ENCODE results near the gene BLOC1S5.
"Not testable (repeated sequence)": the region's sequence is repeated elsewhere in the genome, so short reads cannot be mapped to it uniquely, and the experiment has no call there.

Gene BLOC1S5

DNA sequence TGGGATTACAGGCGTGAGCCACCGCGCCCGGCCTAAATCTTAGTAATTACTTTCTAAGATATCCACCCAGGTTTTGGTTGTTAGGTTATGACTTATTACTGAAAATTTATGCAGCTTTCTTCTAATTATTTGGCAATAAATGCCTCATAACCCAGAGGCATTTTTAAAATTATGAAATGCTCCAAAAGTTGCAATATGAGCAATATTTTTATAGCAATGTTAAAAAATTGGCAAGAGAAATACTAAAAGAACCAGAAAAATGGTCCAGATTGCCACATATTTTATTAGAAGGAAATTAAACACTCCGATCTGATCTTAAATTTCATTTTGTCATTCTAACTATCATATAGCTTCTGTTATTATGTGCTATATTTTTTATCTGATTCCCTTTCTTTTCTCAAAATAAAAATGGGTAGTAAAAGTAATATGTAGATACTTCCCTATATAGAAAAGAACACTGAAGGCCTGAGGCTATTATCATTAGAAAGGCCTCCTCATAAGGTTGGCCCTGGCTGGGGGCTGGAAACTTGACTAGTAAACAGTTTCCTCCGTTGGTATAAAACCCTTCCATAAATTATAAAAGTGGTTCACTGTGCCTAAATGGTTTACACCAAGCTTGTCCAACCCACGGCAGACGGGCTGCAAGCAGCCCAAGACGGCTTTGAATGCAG, 22.1 kb downstream of the BLOC1S5 start:
- DNase-seq (ENCODE audit: low spot score), result no peak

GRCh38 chr6:8034107-8034506, 30.1 kb downstream of the BLOC1S5 start:
- DNase-seq (ENCODE audit: low spot score), result not testable (repeated sequence)

- no peak for DNase-seq (ENCODE audit: low spot score)
Measured at GRCh38 chr6:8030920-8031319, 33.3 kb downstream of the BLOC1S5 start.

- no peak for DNase-seq (ENCODE audit: low spot score)
Measured at GRCh38 chr6:8029243-8029870, 34.8 kb downstream of the BLOC1S5 start.

GRCh38 chr6:8027965-8028651, 36.1 kb downstream of the BLOC1S5 start:
- peak; percentile 23 for DNase-seq (ENCODE audit: low spot score)

DNA sequence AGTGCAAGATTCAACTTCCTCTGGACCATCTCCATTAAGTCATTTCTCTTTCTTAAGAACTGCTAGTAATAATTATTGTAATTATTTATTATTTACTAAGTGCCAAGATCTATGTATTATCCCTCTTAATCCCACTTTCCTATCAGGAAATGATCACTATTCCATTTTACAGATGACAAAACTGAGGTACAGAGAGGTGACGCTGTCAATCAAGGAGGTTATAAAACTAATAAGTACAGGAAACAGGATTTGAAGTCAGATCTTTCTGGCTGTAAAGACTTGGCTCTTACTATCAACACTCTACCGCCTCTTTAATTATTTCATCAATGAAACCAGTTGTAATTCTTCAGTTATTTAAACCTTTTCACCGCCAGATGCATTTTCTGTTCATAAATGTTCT, 37.4 kb downstream of the BLOC1S5 start:
- DNase-seq (ENCODE audit: low spot score), result no peak

DNA sequence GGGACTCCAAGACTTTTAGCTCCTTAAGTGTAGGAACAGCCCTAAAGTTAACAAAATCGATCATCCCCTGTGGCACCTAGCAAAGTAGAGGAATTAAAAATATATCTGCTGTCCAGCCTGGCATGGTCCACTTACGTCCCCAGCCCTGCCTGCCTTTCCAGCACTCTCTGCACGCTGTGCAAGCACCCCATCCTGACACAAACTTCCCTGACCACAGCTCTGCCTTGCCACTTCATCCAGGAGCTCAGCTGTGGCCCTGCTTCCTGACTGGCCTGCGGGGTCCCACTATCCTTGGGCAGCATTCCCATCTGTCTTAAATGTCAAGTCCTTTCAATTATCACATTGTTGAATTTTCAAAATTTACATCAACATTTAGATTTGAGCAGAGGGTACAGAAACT, 39.0 kb downstream of the BLOC1S5 start:
- no peak for DNase-seq (ENCODE audit: low spot score)

GRCh38 chr6:8023638-8024037, 40.6 kb downstream of the BLOC1S5 start:
- no peak for DNase-seq (ENCODE audit: low spot score)

DNA sequence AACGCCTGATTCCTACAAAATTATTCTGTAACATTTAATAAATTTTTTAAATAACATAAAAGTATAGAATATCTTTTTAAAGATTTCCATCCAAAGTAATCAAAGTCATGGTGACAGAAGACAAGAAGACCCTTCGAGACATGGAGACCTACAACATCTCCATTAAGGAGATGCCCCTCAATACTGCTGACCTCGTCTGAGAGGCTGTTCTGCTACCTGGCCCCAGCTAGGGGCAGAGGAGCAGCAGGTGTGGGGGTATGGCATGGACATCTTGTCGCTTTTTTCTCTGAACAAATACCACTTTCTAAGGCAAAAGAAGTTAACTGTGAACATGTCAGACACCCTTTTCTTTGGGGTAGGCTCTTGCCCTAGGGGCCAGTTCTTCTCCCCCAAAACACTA, 44.1 kb downstream of the BLOC1S5 start:
- DNase-seq (ENCODE audit: low spot score), result no peak

- DNase-seq (ENCODE audit: low spot score), result no peak
Measured at GRCh38 chr6:8017705-8018104, 46.5 kb downstream of the BLOC1S5 start.

DNA sequence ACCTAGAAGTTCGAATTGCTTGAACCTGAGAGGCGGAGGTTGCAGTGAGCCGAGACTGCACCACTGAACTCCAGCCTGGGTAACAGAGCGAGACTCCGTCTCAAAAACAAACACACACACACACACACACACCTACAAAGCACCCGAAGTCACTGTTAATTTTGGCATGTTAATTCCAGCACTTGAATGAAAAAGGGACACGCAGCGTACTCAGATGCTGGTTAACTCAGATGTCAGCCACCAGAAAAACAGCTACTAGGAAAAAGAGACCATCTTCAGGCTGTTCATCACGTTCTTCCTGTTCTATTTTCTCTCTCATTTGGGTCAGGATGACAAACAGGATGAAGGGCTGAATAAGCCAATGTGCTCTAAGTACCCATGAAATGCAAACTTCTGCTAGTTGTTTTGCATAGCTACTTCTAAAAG, 46.9 kb downstream of the BLOC1S5 start:
- DNase-seq (ENCODE audit: low spot score), result peak; percentile 42

GRCh38 chr6:8014947-8015346, 49.2 kb downstream of the BLOC1S5 start:
- no peak for DNase-seq (ENCODE audit: low spot score)

- no peak for DNase-seq (ENCODE audit: low spot score)
Measured at GRCh38 chr6:8013763-8014162, 50.4 kb downstream of the BLOC1S5 start.

GRCh38 chr6:8006208-8006607, 58.0 kb downstream of the BLOC1S5 start:
- peak; percentile 53 for DNase-seq (ENCODE audit: low spot score)

DNA sequence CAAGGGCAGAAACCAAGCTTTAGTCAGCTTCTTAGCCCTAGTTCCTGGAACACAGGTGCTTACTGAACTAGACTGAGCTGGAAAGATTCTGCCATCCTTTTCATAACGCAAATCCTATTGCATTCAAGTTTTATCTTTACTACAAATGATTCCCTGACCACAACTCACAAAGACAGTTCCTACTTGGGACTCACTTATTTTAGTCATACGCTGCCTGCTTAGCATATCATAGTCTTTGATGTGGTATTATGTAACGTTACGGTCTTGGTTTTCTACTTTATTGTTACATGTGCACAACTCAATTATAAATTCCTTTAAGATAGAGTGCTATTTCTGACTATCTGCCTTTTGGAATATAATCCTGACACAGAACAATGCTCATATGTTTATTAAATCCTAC, 59.1 kb downstream of the BLOC1S5 start:
- no peak for DNase-seq (ENCODE audit: low spot score)

GRCh38 chr6:8000636-8001035, 63.6 kb downstream of the BLOC1S5 start:
- no peak for DNase-seq (ENCODE audit: low spot score)

- DNase-seq (ENCODE audit: low spot score), result no peak
Measured at GRCh38 chr6:8000188-8000596, 64.0 kb downstream of the BLOC1S5 start.

DNA sequence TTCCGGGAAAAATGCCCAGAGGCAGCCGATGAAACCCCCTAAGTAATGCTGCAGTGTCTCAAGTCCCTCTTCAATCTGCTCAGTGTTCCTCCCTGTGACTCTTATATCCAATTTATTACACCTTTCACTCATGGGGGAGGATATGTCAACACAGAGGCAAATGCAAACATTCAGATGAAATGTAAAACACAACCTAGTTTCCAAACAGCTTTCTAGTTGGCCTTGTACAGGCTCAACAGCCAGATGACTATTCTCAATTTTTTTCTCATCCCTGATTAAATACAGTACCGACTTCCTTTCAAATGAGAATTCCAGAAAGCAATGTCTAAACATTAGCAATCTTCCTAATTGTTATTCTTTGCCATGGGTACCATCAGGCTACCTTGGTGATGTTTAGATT, 65.0 kb downstream of the BLOC1S5 start:
- no peak for DNase-seq (ENCODE audit: low spot score)

DNA sequence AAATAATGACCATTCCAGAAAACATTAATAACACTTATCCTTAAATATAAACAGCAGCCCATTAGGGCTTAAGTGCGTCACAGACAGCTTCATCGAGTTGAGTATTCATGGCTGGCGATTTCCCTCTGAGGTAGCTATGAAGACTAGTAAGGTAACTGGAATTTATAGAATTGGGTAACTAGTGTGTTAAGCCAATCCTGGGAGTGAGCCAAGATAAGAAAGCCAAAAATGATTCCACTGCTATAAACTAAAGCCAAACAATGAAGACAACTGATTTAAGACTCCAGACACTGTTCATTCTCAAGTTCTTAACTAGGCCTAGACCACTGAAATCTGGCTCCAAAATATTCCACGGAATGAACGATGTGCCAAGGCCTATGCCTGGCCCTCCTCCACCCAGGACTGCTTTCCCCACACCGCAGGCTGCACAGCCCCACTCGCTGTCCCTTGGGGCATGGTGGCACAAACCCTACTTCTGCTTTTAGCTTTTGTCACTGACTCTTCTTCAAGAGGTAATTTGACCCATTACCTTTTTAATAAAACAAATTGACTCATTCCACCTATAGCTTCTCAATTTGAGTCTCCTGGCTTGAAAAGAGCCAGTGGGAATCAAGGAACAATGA, 66.0 kb downstream of the BLOC1S5 start:
- no peak for DNase-seq (ENCODE audit: low spot score)

DNA sequence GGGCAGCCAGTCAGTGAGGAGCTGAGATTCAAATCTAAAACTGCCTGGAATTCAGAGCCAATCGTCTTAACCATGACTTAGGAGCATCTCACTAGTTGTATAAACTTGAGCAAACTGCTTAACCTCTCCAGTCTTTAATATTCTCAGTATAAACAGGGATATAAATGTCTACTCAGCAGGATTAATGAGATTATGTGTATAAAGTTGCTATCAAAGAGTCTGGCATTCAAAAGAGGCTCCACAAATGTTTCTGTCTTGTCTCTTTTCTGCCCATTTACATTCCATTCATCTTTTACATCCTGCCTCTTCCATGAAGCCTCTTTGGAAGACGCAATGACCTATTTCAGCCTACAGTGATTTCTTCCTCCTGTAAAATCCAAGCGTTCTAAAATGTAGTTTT, 66.9 kb downstream of the BLOC1S5 start:
- no peak for DNase-seq (ENCODE audit: low spot score)

- DNase-seq (ENCODE audit: low spot score), result peak; percentile 52
Measured at GRCh38 chr6:7996538-7997111, 67.6 kb downstream of the BLOC1S5 start.

- no peak for DNase-seq (ENCODE audit: low spot score)
Measured at GRCh38 chr6:7993952-7994351, 70.2 kb downstream of the BLOC1S5 start.

DNA sequence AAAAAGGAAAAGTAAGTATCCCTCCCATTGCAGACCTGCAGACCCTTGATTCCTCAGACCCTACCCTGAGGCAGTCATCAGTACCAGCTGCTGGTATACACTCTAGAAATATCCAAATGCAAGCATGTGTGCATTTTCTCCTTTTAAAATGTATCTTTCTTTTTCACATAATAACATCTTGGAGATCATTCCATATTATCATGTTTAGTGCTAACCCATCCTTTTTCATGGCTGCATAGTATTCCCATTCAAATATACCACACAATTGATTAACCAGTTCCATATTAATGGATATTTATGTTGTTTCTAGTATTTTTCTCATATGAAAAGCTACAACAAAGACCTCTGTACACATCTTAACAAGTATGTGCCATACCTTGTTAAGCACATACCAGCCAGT, 70.8 kb downstream of the BLOC1S5 start:
- DNase-seq (ENCODE audit: low spot score), result no peak

Measured in kidney tubule cell (primary cell).